Gastroesophageal sphincter (tissue), 4 donors: Measurements from ENCODE around the gene C10orf90. TPM values are rescaled to one million over a fixed set of nuclear protein-coding genes. Genes with fewer than 3 reads are reported as not detected.

Experiments used
- ATAC-seq: fragments of 150-250 bp; one replicate; pipeline ENCODE4 v1.9.1; 2016; ENCODE audit warnings: mild to moderate bottlenecking, moderate library complexity
- H3K27ac ChIP-seq, 4 donors: fragments of 200-600 bp; sonication (generic) in 3 of 4; 1 replicate in 3 of 4; 2 replicates in 1 of 4; pipeline ENCODE4 v1.5.1; 2016 to 2019
- H3K27me3 ChIP-seq: fragments of 200-600 bp; sonication (generic); one replicate; pipeline ENCODE4 v1.5.1; 2019
- H3K36me3 ChIP-seq, 2 donors: fragments of 200-600 bp; sonication (generic); one replicate each; pipeline ENCODE4 v1.5.1; 2019; ENCODE audit warnings: control low read depth in 1 of 2
- H3K4me1 ChIP-seq, 3 donors: fragments of 200-600 bp; sonication (generic); 1 replicate in 2 of 3; 2 replicates in 1 of 3; pipeline ENCODE4 v1.5.1; 2016 to 2019; ENCODE audit warnings: control low read depth in 2 of 3
- H3K4me3 ChIP-seq, 2 donors: fragments of 200-600 bp; sonication (generic); one replicate each; pipeline ENCODE4 v1.5.1; 2019; ENCODE audit warnings: mild to moderate bottlenecking in 1 of 2, moderate library complexity in 1 of 2
- H3K9me3 ChIP-seq, 3 donors: fragments of 200-600 bp; sonication (generic); one replicate each; pipeline ENCODE4 v1.5.1; 2017 to 2019; ENCODE audit warnings: control low read depth in 2 of 3
- EP300 ChIP-seq: sonication (generic); formaldehyde crosslinking; IDR thresholded peaks from one replicate; pipeline ENCODE4 v1.6.1; 2017; ENCODE audit warnings: antibody characterized with exemption, mild to moderate bottlenecking
- POLR2A ChIP-seq, 2 donors: fragments of 450-650 bp; IDR thresholded peaks; one replicate each; pipeline ENCODE4 v1.6.1; 2017; ENCODE audit warnings: antibody characterized with exemption in 2 of 2, mild to moderate bottlenecking in 2 of 2, moderate library complexity in 1 of 2
- POLR2AphosphoS5 ChIP-seq: sonication (generic); formaldehyde crosslinking; IDR thresholded peaks from one replicate; pipeline ENCODE4 v1.6.1; 2017; ENCODE audit warnings: antibody characterized with exemption
- WGBS, 2 donors: methylation state at CpG; one replicate each; pipeline ENCODE4 v1.1.5; 2018; ENCODE audit warnings: low coverage in 1 of 2; 5-methylcytosine and 5-hydroxymethylcytosine counted together
- total RNA-seq, 4 donors: library from RNA; depleted of rRNA; stranded (reverse); fragments of >200 nt; gene quantifications; one replicate each; pipeline ENCODE4 v1.1.0, GENCODE V29; 2016
- TF ChIP-seq, protein P1 (sequence below), 4 experiments: fragments of 200-600 bp in 2 of 4; fragments of 450-650 bp in 2 of 4; sonication (generic) in 1 of 4; IDR thresholded peaks; one replicate each; pipeline ENCODE4 v1.5.1; 2017 to 2019; ENCODE audit warnings: antibody characterized with exemption in 4 of 4, mild to moderate bottlenecking in 2 of 4, moderate library complexity in 2 of 4

The C10orf90 gene
- total RNA-seq, 4 donors from 2014 or later: not detected

- WGBS, 2 donors: 71 to 83% methylated on average over 7 to 8 of the region's 19 CpGs
Measured at GRCh38 chr10:126599949-126600682, 70.4 kb downstream of the C10orf90 start.

DNA sequence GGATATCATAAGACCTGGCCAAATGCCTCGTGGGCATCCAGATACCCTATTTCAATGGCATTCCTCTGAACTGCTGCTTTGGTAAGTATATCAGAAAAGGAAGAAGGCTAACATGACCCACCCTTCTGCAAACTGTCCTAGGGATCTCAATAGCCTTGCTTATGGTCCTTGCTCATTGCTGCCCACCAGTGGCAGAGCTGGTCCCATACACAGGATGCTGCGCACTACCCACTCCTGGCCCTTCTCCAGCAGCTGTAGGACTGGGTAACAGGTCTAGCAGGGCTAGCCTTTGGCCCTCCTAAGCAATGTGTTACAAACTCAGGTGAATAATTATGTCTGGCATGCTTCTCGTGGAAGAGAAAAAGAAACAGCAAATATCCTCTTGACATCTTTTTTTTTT lies 72.5 kb downstream of the C10orf90 start:
- Histone ChIP-seq H3K4me1 (no peaks in the 10 kb centered on the region), H3K27ac (no peak overlapping the region), H3K9me3 (no peaks in the 10 kb centered on the region), H3K27me3 (peaks cover 12% of the 10 kb centered on the region), H3K4me3 (no peak overlapping the region), H3K36me3 (no peaks in the 10 kb centered on the region)
- TF ChIP-seq POLR2A (IDR thresholded peaks at IDR 0.05) (no peak), EP300 (no peak), POLR2AphosphoS5 (no peak)
- TF ChIP-seq, protein P1, sequence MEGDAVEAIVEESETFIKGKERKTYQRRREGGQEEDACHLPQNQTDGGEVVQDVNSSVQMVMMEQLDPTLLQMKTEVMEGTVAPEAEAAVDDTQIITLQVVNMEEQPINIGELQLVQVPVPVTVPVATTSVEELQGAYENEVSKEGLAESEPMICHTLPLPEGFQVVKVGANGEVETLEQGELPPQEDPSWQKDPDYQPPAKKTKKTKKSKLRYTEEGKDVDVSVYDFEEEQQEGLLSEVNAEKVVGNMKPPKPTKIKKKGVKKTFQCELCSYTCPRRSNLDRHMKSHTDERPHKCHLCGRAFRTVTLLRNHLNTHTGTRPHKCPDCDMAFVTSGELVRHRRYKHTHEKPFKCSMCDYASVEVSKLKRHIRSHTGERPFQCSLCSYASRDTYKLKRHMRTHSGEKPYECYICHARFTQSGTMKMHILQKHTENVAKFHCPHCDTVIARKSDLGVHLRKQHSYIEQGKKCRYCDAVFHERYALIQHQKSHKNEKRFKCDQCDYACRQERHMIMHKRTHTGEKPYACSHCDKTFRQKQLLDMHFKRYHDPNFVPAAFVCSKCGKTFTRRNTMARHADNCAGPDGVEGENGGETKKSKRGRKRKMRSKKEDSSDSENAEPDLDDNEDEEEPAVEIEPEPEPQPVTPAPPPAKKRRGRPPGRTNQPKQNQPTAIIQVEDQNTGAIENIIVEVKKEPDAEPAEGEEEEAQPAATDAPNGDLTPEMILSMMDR (IDR thresholded peaks at IDR 0.05): no peak
- ATAC-seq: no peak
- 52 to 74% methylated on average over 3 of the region's 3 CpGs for WGBS, 2 donors

More at GRCh38 chr10:126599949-126600682, 70.4 kb downstream of the C10orf90 start:
- no peaks in the 10 kb centered on the region for H3K36me3 ChIP-seq
- H3K27ac ChIP-seq: no peak overlapping the region
- ATAC-seq: no peak
- H3K4me1 ChIP-seq: no peaks in the 10 kb centered on the region
- H3K4me3 ChIP-seq: no peak overlapping the region
- H3K9me3 ChIP-seq: no peaks in the 10 kb centered on the region
- TF ChIP-seq EP300 (no peak), POLR2AphosphoS5 (no peak), POLR2A (IDR thresholded peaks at IDR 0.05) (no peak)
- TF ChIP-seq, protein P1 (IDR thresholded peaks at IDR 0.05): no peak
- H3K27me3 ChIP-seq: peaks cover 13% of the 10 kb centered on the region

- 40 to 76% methylated on average over 1 to 2 of the region's 2 CpGs for WGBS, 2 donors
Measured at GRCh38 chr10:126597211-126597610, 73.3 kb downstream of the C10orf90 start.

DNA sequence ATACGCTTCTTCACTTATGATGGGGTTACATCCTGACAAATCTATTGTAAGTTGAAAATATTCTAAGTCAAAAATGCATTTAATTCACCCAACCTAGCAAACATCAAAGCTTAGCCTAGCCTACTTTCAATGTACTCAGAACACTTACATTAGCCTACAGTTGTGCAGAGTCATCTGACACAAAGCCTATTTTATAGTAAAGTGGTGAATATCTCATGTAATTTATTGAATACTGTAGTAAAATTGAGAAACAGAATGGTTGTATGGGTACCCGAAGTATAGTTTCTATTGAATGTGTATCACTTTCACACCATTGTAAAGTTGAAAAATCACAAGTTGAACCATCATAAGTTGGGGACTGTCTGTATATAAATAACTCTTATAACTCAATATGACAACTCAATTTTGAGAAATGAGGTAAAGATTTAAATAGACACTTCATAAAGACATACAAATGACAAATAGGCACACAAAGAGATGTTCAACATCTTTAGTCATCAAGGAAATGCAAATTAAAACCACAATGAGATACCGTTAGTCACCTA lies 73.9 kb downstream of the C10orf90 start:
- Histone ChIP-seq H3K4me1 (no peaks in the 10 kb centered on the region), H3K36me3 (no peaks in the 10 kb centered on the region), H3K27me3 (peaks cover 12% of the 10 kb centered on the region), H3K4me3 (no peak overlapping the region), H3K27ac (no peak overlapping the region), H3K9me3 (no peaks in the 10 kb centered on the region)
- 87 to 93% methylated on average over 3 of the region's 3 CpGs for WGBS, 2 donors
- TF ChIP-seq POLR2A (IDR thresholded peaks at IDR 0.05) (no peak), EP300 (no peak), POLR2AphosphoS5 (no peak)
- TF ChIP-seq, protein P1 (IDR thresholded peaks at IDR 0.05): no peak
- no peak for ATAC-seq

More at GRCh38 chr10:126597211-126597610, 73.3 kb downstream of the C10orf90 start:
- no peak overlapping the region for H3K4me3 ChIP-seq
- no peaks in the 10 kb centered on the region for H3K36me3 ChIP-seq
- no peaks in the 10 kb centered on the region for H3K4me1 ChIP-seq
- TF ChIP-seq EP300 (no peak), POLR2A (IDR thresholded peaks at IDR 0.05) (no peak), POLR2AphosphoS5 (no peak)
- TF ChIP-seq, protein P1 (IDR thresholded peaks at IDR 0.05): no peak
- no peak for ATAC-seq
- H3K9me3 ChIP-seq: no peaks in the 10 kb centered on the region
- H3K27me3 ChIP-seq: peaks cover 12% of the 10 kb centered on the region
- no peak overlapping the region for H3K27ac ChIP-seq

- H3K4me3 ChIP-seq: no peak overlapping the region
- peaks cover 9% of the 10 kb centered on the region for H3K27me3 ChIP-seq
- no peaks in the 10 kb centered on the region for H3K4me1 ChIP-seq
- WGBS, 2 donors: 18 to 27% methylated on average over 2 of the region's 2 CpGs
- H3K27ac ChIP-seq: no peak overlapping the region
- no peak for ATAC-seq
- TF ChIP-seq POLR2A (IDR thresholded peaks at IDR 0.05): no peak
- no peak for TF ChIP-seq POLR2AphosphoS5
- TF ChIP-seq, protein P1 (IDR thresholded peaks at IDR 0.05): no peak
- TF ChIP-seq EP300: no peak
- H3K9me3 ChIP-seq: no peaks in the 10 kb centered on the region
- H3K36me3 ChIP-seq: no peaks in the 10 kb centered on the region
Measured at GRCh38 chr10:126595160-126595559, 75.3 kb downstream of the C10orf90 start.
